ENCODE results near the gene TSPAN8.

TSPAN8 gene

DNA sequence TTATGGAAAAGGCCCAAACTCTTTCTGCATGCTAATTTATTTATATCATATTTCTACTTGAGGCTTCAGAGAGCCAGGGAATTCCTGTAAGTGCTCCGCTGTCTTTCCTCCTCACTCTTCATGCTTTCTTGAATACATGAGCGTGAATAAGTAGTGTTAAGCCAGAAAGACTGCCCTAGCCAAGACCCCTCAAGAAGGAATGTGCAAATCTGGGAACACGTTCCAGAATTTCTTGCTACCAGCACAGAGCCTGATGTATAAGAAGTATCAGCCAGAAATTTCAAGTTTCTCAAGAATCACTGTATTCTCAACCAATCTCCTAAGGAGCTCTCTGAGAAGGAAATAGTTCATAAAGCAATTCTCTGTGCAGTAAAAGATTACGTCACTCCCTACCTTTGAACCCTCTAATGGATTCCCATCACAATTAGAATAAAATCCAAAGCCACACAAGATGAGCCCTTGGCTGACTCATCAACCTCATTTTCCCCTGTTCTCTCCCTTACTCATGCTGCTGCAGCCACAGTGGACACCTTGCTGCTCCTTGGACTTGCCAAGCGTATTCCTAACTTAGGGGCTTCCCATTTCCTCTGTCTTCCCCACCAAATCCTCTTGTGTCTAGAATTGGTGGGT, 6.9 kb upstream of the TSPAN8 start:
- intact Hi-C loops (cut with DNase I; ENCODE audit: low total_unique reads) = no loop called here
- H3K4me1 ChIP-seq = peaks cover 0 to 8% (median 0%) of the 10 kb centered on the region in 4 donors
- H3K4me3 ChIP-seq = no peak overlapping the region
- no peak for DNase-seq
- TF ChIP-seq, protein P1, sequence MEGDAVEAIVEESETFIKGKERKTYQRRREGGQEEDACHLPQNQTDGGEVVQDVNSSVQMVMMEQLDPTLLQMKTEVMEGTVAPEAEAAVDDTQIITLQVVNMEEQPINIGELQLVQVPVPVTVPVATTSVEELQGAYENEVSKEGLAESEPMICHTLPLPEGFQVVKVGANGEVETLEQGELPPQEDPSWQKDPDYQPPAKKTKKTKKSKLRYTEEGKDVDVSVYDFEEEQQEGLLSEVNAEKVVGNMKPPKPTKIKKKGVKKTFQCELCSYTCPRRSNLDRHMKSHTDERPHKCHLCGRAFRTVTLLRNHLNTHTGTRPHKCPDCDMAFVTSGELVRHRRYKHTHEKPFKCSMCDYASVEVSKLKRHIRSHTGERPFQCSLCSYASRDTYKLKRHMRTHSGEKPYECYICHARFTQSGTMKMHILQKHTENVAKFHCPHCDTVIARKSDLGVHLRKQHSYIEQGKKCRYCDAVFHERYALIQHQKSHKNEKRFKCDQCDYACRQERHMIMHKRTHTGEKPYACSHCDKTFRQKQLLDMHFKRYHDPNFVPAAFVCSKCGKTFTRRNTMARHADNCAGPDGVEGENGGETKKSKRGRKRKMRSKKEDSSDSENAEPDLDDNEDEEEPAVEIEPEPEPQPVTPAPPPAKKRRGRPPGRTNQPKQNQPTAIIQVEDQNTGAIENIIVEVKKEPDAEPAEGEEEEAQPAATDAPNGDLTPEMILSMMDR (IDR thresholded peaks at IDR 0.05) = no peak
- H3K36me3 ChIP-seq = no peaks in the 10 kb centered on the region
- no peaks in the 10 kb centered on the region for H3K27me3 ChIP-seq
- no peak overlapping the region for H3K27ac ChIP-seq
- H3K9me3 ChIP-seq = no peaks in the 10 kb centered on the region

GRCh38 chr12:71164166-71164565, 6.4 kb upstream of the TSPAN8 start:
- intact Hi-C loops (cut with DNase I; ENCODE audit: low total_unique reads) = no loop called here
- TF ChIP-seq, protein P1 (IDR thresholded peaks at IDR 0.05) = no peak
- no peak overlapping the region for H3K27ac ChIP-seq
- no peak overlapping the region for H3K4me3 ChIP-seq
- H3K27me3 ChIP-seq = no peaks in the 10 kb centered on the region
- H3K9me3 ChIP-seq = no peaks in the 10 kb centered on the region
- peaks cover 0 to 11% (median under 1%) of the 10 kb centered on the region in 4 donors for H3K4me1 ChIP-seq
- no peak for DNase-seq
- no peaks in the 10 kb centered on the region for H3K36me3 ChIP-seq

GRCh38 chr12:71162832-71163763, 5.3 kb upstream of the TSPAN8 start:
- Histone ChIP-seq H3K4me1 (peaks cover 0 to 22% (median 5%) of the 10 kb centered on the region in 4 donors), H3K27ac (no peak overlapping the region), H3K27me3 (no peaks in the 10 kb centered on the region), H3K4me3 (no peak overlapping the region), H3K36me3 (no peaks in the 10 kb centered on the region), H3K9me3 (no peaks in the 10 kb centered on the region)
- TF ChIP-seq, protein P1 (IDR thresholded peaks at IDR 0.05) = no peak
- intact Hi-C loops (cut with DNase I; ENCODE audit: low total_unique reads) = no loop called here
- no peak for DNase-seq

DNA sequence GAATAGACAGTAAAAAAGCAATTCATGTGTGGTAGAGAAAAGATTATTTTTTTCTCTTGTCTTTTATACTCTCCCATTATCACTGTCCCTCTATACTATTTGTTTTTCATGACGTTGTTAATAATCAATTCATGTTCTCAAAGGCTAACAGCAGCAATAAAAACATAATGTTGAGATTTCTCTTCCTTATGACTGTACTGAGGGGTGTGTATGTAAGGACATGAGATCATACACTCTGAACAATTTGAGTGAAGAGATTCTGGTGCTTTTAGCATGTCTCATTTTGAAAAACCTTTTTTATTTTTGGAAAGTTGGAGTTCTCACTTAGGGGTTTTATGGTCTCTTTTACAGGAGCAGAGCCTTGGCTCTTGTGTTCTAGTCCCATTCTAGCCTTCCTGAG, 3.8 kb upstream of the TSPAN8 start:
- no peaks in the 10 kb centered on the region for H3K9me3 ChIP-seq
- intact Hi-C loops (cut with DNase I; ENCODE audit: low total_unique reads) = no loop called here
- no peak overlapping the region for H3K4me3 ChIP-seq
- TF ChIP-seq, protein P1 (IDR thresholded peaks at IDR 0.05) = no peak
- no peak overlapping the region for H3K27ac ChIP-seq
- no peaks in the 10 kb centered on the region for H3K27me3 ChIP-seq
- H3K36me3 ChIP-seq = no peaks in the 10 kb centered on the region
- peaks cover 0 to 32% (median 9%) of the 10 kb centered on the region in 4 donors for H3K4me1 ChIP-seq
- DNase-seq = no peak

GRCh38 chr12:71160585-71160984, 2.8 kb upstream of the TSPAN8 start:
- no peak for DNase-seq
- Histone ChIP-seq H3K4me1 (peaks cover 0 to 34% (median 9%) of the 10 kb centered on the region in 4 donors), H3K36me3 (no peaks in the 10 kb centered on the region), H3K27ac (no peak overlapping the region), H3K4me3 (no peak overlapping the region), H3K9me3 (no peaks in the 10 kb centered on the region), H3K27me3 (no peaks in the 10 kb centered on the region)
- intact Hi-C loops (cut with DNase I; ENCODE audit: low total_unique reads) = no loop called here
- TF ChIP-seq, protein P1 (IDR thresholded peaks at IDR 0.05) = no peak
